Suprapubic skin (tissue), 3 donors: ENCODE data around the gene LZTS3.

ENCODE experiments used
- CTCF ChIP-seq, 2 donors: fragments of 200-600 bp in 1 of 2; fragments of 450-650 bp in 1 of 2; sonication (generic) in 1 of 2; IDR thresholded peaks; one replicate each; pipeline ENCODE4 v1.5.1; 2016 to 2019; ENCODE audit warnings: antibody characterized with exemption in 2 of 2, mild to moderate bottlenecking in 1 of 2, moderate library complexity in 1 of 2
- EP300 ChIP-seq: sonication (generic); formaldehyde crosslinking; IDR thresholded peaks from one replicate; pipeline ENCODE4 v1.6.1; 2017; ENCODE audit warnings: antibody characterized with exemption
- POLR2A ChIP-seq, 2 donors: fragments of 450-650 bp; IDR thresholded peaks; one replicate each; pipeline ENCODE4 v1.6.1; 2017; ENCODE audit warnings: antibody characterized with exemption in 2 of 2, mild to moderate bottlenecking in 2 of 2, moderate library complexity in 2 of 2

GRCh38 chr20:3157817-3158216 lies 15.5 kb downstream of the LZTS3 start:
- TF ChIP-seq POLR2A (IDR thresholded peaks at IDR 0.05) (no peak), CTCF (IDR thresholded peaks at IDR 0.05) (no peak), EP300 (no peak)
